Measurements from ENCODE around the gene FAXDC2.

FAXDC2 gene

GRCh38 chr5:154850255-154851062 lies at the start of gene FAXDC2:
Gene FAXDC2 (minus strand): TSS chr5:154850603. CDS start chr5:154838178, 12,425 bp downstream.
- DNase-seq = no peak

- no peak for DNase-seq
Measured at GRCh38 chr5:154900066-154900465, 49.7 kb upstream of the FAXDC2 start.

DNA sequence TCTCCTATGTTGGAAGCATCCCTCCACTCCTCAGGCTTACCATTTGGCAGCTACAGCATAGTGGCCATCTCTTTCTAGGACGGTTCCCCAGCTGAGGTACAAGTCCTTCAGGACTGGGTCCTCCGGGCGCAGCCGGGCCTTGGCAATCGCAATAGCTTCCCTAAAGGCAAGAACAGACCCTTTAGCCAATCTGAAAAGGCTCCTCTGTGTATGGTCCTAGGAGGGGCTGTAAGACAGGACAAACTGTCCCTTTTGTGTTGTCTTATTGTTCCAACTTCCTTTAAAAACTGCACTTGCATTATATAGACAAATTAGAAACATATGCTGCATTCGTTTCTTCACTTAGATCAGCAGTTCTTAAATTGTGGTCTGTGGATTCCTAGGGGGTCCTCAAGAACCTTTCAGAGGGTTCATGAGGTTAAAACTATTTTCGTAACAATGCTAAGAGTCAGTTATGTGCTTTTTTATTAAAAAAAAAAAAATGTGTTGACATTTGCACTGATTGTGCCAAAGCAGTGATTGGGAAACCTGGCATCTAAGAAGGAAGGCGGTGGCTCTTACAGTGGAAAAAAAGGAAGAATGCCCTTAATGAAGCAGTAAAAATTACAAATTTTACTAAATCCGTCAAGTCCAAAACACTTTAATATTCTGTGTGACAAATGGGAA lies 48.9 kb upstream of the FAXDC2 start:
- DNase-seq = no peak

GRCh38 chr5:154898210-154898609 lies 47.8 kb upstream of the FAXDC2 start:
- DNase-seq = no peak

- DNase-seq = no peak
Measured at GRCh38 chr5:154896562-154897165, 46.3 kb upstream of the FAXDC2 start.

- no peak for DNase-seq
Measured at GRCh38 chr5:154895606-154896561, 45.5 kb upstream of the FAXDC2 start.

- no peak for DNase-seq
Measured at GRCh38 chr5:154893381-154893780, 43.0 kb upstream of the FAXDC2 start.

- DNase-seq = no peak
Measured at GRCh38 chr5:154892369-154892771, 42.0 kb upstream of the FAXDC2 start.

DNA sequence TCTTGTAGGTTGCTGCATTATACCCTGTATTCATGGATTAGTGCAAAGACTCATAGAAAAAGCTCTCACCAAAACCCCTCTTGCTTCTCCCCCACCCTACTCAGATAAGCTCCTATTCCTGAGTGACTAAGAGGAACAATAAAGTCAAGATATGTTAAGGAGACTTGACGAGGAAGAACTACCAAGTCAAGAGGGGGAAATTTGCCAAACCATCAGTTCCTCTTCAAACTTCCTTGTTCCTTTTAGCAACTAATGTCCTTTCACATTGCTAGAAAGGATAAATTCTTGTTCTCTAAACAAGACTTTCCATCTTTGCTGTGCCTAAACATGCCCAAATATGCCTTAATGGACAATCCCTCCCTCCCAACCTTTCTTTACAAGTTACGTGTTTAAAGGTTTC lies 35.0 kb upstream of the FAXDC2 start:
- DNase-seq = no peak

DNA sequence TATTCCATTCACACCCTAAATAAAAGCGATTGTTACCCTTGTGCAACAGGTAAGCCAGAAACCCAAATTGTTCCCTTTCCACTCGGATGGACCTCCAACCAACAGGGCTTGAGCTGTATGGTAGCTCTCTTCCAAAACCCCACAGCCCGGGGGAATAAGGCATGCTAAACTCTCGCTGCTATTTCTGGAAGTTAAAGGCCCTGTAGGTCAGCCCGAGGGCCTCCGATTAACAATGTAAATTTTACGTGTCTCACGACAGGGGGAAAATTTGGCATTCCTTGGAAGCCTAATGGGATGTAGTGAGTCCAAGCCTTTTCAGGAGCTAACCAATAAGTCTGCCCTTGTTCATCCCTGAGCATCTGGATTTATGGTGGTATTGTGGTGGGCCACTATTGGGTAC lies 34.0 kb upstream of the FAXDC2 start:
- DNase-seq = no peak

- DNase-seq = no peak
Measured at GRCh38 chr5:154881986-154882385, 31.6 kb upstream of the FAXDC2 start.

GRCh38 chr5:154878642-154879335 lies 28.4 kb upstream of the FAXDC2 start:
- no peak for DNase-seq

DNA sequence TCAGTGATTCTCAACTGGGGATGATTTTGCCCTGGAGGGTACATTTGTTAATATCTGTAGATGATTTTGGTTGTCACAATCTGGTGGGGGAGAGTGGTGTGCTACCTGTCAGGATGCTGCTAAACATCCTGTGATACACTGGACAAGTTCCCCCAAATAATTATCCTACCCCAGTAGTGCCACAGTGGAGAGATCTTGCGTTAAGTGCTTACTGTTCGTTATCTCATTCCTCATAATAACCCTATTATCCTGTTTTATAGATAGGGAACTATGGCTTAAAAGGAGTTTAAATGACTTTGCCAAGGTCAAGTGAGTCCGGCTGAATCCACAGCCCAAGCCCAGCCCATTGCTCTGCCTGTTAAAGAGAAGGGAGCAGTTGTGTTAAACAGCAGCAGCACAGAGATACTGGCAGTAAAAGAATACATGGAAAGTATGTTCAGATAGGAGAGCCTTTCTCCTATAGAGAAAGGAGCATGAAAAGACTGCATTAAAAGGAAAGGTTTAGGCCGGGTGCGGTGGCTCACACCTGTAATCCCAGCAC lies 23.5 kb upstream of the FAXDC2 start:
- no peak for DNase-seq

DNA sequence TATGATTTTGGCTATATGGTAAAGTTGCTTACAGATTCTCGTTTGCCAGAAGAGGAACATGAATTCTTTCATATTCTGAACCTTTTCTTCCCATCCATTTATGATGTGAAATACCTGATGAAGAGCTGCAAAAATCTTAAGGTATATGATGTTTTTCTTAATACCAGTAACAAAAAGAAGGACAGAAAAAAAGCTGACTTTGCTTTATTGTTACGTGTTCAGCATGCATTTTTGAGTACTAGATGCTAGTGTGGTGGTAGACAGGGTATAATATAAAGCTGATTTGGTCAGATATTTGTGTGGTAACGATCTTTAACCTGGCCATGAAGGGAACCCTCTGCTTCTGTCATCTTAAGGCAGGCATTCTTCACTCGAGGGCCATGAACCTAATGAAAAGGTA lies 21.3 kb upstream of the FAXDC2 start:
- DNase-seq = no peak

DNA sequence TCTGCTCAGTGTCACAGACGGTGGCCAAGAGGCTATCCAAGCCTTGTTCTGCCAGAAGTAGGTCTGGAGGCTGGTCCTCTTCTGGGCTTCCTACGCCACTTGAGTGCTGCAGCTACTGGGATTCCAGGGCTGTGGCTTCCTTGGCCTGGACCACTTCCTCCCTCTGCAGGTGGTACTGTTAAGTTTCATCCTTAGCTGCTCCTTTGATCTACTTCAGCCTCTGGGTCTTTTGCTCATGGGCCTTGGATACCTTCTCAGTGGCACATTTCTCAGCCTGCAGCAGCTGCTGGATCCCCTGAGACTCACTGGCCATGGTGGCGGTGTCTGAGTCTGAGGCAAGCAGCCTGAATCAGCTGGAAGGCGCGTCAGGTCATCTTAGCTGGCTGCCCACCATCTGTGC lies 18.3 kb upstream of the FAXDC2 start:
- no peak for DNase-seq

GRCh38 chr5:154866841-154867240 lies 16.4 kb upstream of the FAXDC2 start:
- no peak for DNase-seq

GRCh38 chr5:154865466-154866184 lies 15.2 kb upstream of the FAXDC2 start:
- DNase-seq = no peak

GRCh38 chr5:154863291-154864080 lies 13.1 kb upstream of the FAXDC2 start:
- no peak for DNase-seq

GRCh38 chr5:154862766-154863165 lies 12.4 kb upstream of the FAXDC2 start:
- DNase-seq = no peak

DNA sequence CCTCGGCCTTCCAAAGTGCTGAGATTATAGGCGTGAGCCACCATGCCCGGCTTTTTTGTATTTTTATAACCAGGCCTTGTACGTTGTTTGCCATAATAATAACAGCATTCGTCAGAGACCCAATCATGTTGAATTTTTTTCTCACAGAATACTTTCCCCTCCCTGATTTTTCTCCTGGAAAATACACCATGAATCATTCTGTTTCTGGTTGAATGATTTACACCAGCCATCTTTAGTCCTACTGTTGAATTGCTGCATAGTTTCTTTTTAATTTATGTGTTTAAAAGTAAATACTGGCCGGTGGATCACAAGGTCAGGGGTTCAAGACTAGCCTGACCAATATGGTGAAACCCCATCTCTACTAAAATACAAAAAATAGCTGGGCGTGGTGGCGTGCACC lies 11.5 kb upstream of the FAXDC2 start:
- no peak for DNase-seq

Measured in activated T-cell treated with anti-CD3 and anti-CD28 coated beads, Interleukin-2, amount 50 U/mL, for 48 hours (primary cell).